GM12878 (cell line): ENCODE measurements around the gene ZSCAN9. TPM values are rescaled to one million over a fixed set of nuclear protein-coding genes. Genes with fewer than 3 reads are reported as not detected.

ENCODE experiments used
- ATAC-seq: fragments of 200-7000 bp; cut with Tn5 transposase; 3 replicates; pipeline ENCODE4 v1.9.1; 2020; ENCODE audit warnings: mild to moderate bottlenecking, moderate library complexity
- BruUV-seq: library from RNA; stranded (reverse); fragments of 400-500 nt; replicated peaks from 2 replicates; lab custom pipeline; 2021; lab: Mats Ljungman, UMichigan
- CTCF ChIA-PET: fragments of 300-600 bp; sonication (Branson Sonifier 250); formaldehyde crosslinking; extraction: SDS; loops from one replicate; lab custom pipeline; 2021; ENCODE audit warnings: inconsistent platforms; lab: Yijun Ruan, JAX
- POLR2A ChIA-PET: fragments of 350-600 bp; formaldehyde crosslinking; extraction: SDS; loops from one replicate; lab custom pipeline; 2021; ENCODE audit warnings: inconsistent platforms; lab: Charles Lee
- RAD21 ChIA-PET: fragments of 300-600 bp; sonication (Branson Sonifier 250); formaldehyde crosslinking; loops from one replicate; lab custom pipeline; 2023; ENCODE audit warnings: antibody characterized with exemption; ENCODE audit not compliant: unreplicated experiment; lab: Charles Lee
- SMC1A ChIA-PET: fragments of 300-600 bp; sonication (Branson Sonifier 250); formaldehyde crosslinking; loops from one replicate; lab custom pipeline; 2023; ENCODE audit not compliant: unreplicated experiment, uncharacterized antibody; lab: Charles Lee
- DNase-seq: peaks from one replicate; pipeline ENCODE4 v3.0.0-alpha.2; 2011; ENCODE audit warnings: low read depth, low spot score
- FAIRE-seq: peaks from 3 replicates; lab custom pipeline; 2011; peaks lifted over from hg19 to GRCh38; lab: Jason Lieb, UNC
- H2AFZ ChIP-seq: 2 replicates; pipeline ENCODE4 v1.6.0; 2011; ENCODE audit warnings: low read depth, low read length, control low read depth; ENCODE audit not compliant: control insufficient read depth
- H3K27ac ChIP-seq: 2 replicates; pipeline ENCODE4 v1.5.1; 2011; ENCODE audit warnings: control low read depth; ENCODE audit not compliant: control insufficient read depth, insufficient read depth
- H3K27me3 ChIP-seq, 2 experiments: replicated peaks in 1 of 2; 2 replicates each; pipeline versions ENCODE4 v1.6.0 to v1.6.1; 2011; ENCODE audit warnings: low read length in 1 of 2; ENCODE audit not compliant: control insufficient read depth in 2 of 2, insufficient read depth in 2 of 2
- H3K36me3 ChIP-seq, 2 experiments: 2 replicates each; pipeline ENCODE4 v1.5.1; 2011; ENCODE audit warnings: low read length in 1 of 2; ENCODE audit not compliant: control insufficient read depth in 2 of 2, insufficient read depth in 2 of 2
- H3K4me1 ChIP-seq: 2 replicates; pipeline ENCODE4 v1.6.1; 2011; ENCODE audit warnings: mild to moderate bottlenecking, low read length, moderate library complexity, mixed read lengths; ENCODE audit not compliant: control insufficient read depth, insufficient read depth
- H3K4me2 ChIP-seq: 2 replicates; pipeline ENCODE4 v1.6.0; 2011; ENCODE audit warnings: control low read depth; ENCODE audit not compliant: control insufficient read depth, insufficient read depth
- H3K4me3 ChIP-seq: fragments of 200-600 bp; sonication (generic); 2 replicates; pipeline ENCODE4 v1.5.1; 2016
- H3K79me2 ChIP-seq: 2 replicates; pipeline ENCODE4 v1.6.0; 2011; ENCODE audit warnings: low read length; ENCODE audit not compliant: control insufficient read depth, insufficient read depth
- H3K9ac ChIP-seq: 2 replicates; pipeline ENCODE4 v1.8.0; 2011; ENCODE audit warnings: low read length, control low read depth, mixed read lengths; ENCODE audit not compliant: control insufficient read depth, insufficient read depth
- H3K9me3 ChIP-seq: replicated peaks from 3 replicates; pipeline ENCODE4 v1.5.1; 2011; ENCODE audit warnings: mild to moderate bottlenecking, low read length; ENCODE audit not compliant: control insufficient read depth, insufficient read depth
- H4K20me1 ChIP-seq: 2 replicates; pipeline ENCODE4 v1.6.0; 2011; ENCODE audit not compliant: control insufficient read depth, insufficient read depth
- BHLHE40 ChIP-seq, 2 experiments: fragments of 450-650 bp in 1 of 2; IDR thresholded peaks; 2 replicates each; pipeline ENCODE4 v1.6.1; 2011 to 2017; ENCODE audit warnings: low read depth in 2 of 2, borderline replicate concordance in 1 of 2, improper control_type of control experiment in 1 of 2, low read length in 1 of 2, mild to moderate bottlenecking in 1 of 2
- CBX5 ChIP-seq: sonication (generic); IDR thresholded peaks from 2 replicates; pipeline ENCODE4 v1.6.1; 2016; ENCODE audit warnings: low read depth, moderate library complexity, mild to moderate bottlenecking, inconsistent platforms
- FOXK2 ChIP-seq: fragments of 450-650 bp; IDR thresholded peaks from 2 replicates; pipeline ENCODE4 v1.6.1; 2017; ENCODE audit warnings: mild to moderate bottlenecking, moderate library complexity
- MAX ChIP-seq: IDR thresholded peaks from 2 replicates; pipeline ENCODE4 v1.6.1; 2012; ENCODE audit warnings: low read depth, low read length, improper control_type of control experiment
- NR2C2 ChIP-seq: IDR thresholded peaks from 2 replicates; pipeline ENCODE4 v1.6.1; 2011; ENCODE audit warnings: borderline replicate concordance, low read depth; ENCODE audit not compliant: control insufficient read depth, insufficient read length
- RBBP5 ChIP-seq: fragments of 200-600 bp; sonication (generic); conservative IDR thresholded peaks from 2 replicates; pipeline ENCODE4 v1.6.1; 2016
- RELA ChIP-seq: fragments of 450-650 bp; IDR thresholded peaks from 2 replicates; pipeline ENCODE4 v1.8.0; 2014; ENCODE audit warnings: borderline replicate concordance; ENCODE audit not compliant: partially characterized antibody
- SPI1 ChIP-seq: IDR thresholded peaks from 2 replicates; pipeline ENCODE4 v1.6.1; 2011; ENCODE audit warnings: low read depth, mild to moderate bottlenecking, low read length, moderate library complexity, borderline replicate concordance; ENCODE audit not compliant: insufficient read depth
- WRNIP1 ChIP-seq: IDR thresholded peaks from 2 replicates; pipeline ENCODE4 v1.6.1; 2011; ENCODE audit warnings: low read depth, low read length, improper control_type of control experiment, borderline replicate concordance
- YBX1 ChIP-seq: fragments of 450-650 bp; IDR thresholded peaks from 2 replicates; pipeline ENCODE4 v1.6.1; 2016; ENCODE audit warnings: antibody characterized with exemption
- YY1 ChIP-seq: IDR thresholded peaks from 2 replicates; pipeline ENCODE4 v1.6.1; 2011; ENCODE audit warnings: low read depth, mild to moderate bottlenecking, low read length
- WGBS: methylation state at CpG from one replicate; pipeline ENCODE4 v1.1.6; 2016; ENCODE audit warnings: low lambda C conversion rate; ENCODE audit not compliant: insufficient replicate concordance, insufficient coverage; ENCODE audit errors: missing lambda C conversion rate; 5-methylcytosine and 5-hydroxymethylcytosine counted together
- in situ Hi-C: fragments of 300-500 bp; cut with MboI; formaldehyde crosslinking; loops from 9 replicates; pipeline ENCODE4 v1.14.3; 2018; ENCODE audit warnings: mixed read lengths
- intact Hi-C: fragments of 100-400 bp; cut with micrococcal nuclease; formaldehyde crosslinking; loops from one replicate; pipeline ENCODE4 v1.14.2; 2022; ENCODE audit not compliant: unreplicated experiment
- polyA plus RNA-seq, 11 experiments: library from polyadenylated mRNA; depleted of rRNA in 4 of 11; unstranded in 6 of 11; stranded (reverse) in 5 of 11; fragments of >200 nt; fragmentation: Nextera tagmentation in 4 of 11; fragmentation: Illumina TruSeq in 1 of 11; extraction: Ambion mirVana in 4 of 11; extraction: Trizol in 1 of 11; gene quantifications; 1 replicate in 1 of 11; 2 replicates in 10 of 11; pipeline versions ENCODE4 v1.2.1 to v1.2.3, GENCODE V29; 2011 to 2016; ENCODE audit warnings: inconsistent platforms in 2 of 11, missing spikeins in 2 of 11, low read depth in 1 of 11
- total RNA-seq, 4 experiments: library from RNA; depleted of rRNA in 3 of 4; stranded (reverse); fragments of >200 nt in 3 of 4; fragmentation: Illumina TruSeq in 1 of 4; extraction: Trizol in 1 of 4; gene quantifications; 2 replicates each; pipeline versions ENCODE4 v1.2.1 to v1.2.3, GENCODE V29; 2013 to 2021
- TF ChIP-seq, protein P1 (sequence below): fragments of 150-350 bp; IDR thresholded peaks from 2 replicates; pipeline ENCODE4 v1.6.1; 2014; ENCODE audit warnings: mild to moderate bottlenecking, low read depth, low read length

Gene ZSCAN9
- total and polyA plus RNA-seq, 10 of the 15 experiments (the other 5 are each of a cell fraction or from before 2014, with no cell fraction given): 8.1 to 28.7 (median 17.4) TPM

GRCh38 chr6:28209753-28210535 is 15.1 kb upstream of the ZSCAN9 start:
- in situ Hi-C loops: no loop called here
- DNase-seq (no peak), FAIRE-seq (no peak)
- Histone ChIP-seq H3K36me3 (no peaks in the 10 kb centered on the region), H3K27ac (no peak overlapping the region), H3K9me3 (peaks cover 4% of the 10 kb centered on the region; the same call in 2 of the 3 replicates), H3K4me2 (no peak overlapping the region), H3K27me3 (peaks cover 0 to 11% of the 10 kb centered on the region in 2 experiments), H2AFZ (peak overlapping the region; percentile 39; the same call in 1 of the 2 replicates)
- 51% methylated on average over 7 of the region's 7 CpGs for WGBS
- SMC1A ChIA-PET: interaction anchor here (0.9 to 1.2 kb wide), 2 partner anchors 42 to 57 kb away, joined by 3 read pairs; partner anchors contain the start of genes ZKSCAN4 and ZSCAN26
- intact Hi-C loops: loop anchor here (5.0 to 10.0 kb wide), 3 partner anchors 68 to 735 kb away; partner anchors contain the start of gene ZKSCAN8
- TF ChIP-seq SPI1 (peak; percentile 23; the same call in 1 of the 2 replicates), RBBP5 (no peak)
- TF ChIP-seq, all 136 proteins: peak for 1
- CTCF ChIA-PET: interaction anchor here (1.1 to 2.1 kb wide), 4 partner anchors 24 to 458 kb away, joined by 3 to 5 read pairs (median 3); no protein-coding TSS in a partner anchor
- POLR2A ChIA-PET: no interaction called here
- BruUV-seq: no TSS peak
- H3K4me3 ChIP-seq: no peak overlapping the region
- H3K79me2 ChIP-seq: no peaks in the 10 kb centered on the region
- H3K9ac ChIP-seq: no peak overlapping the region
- RAD21 ChIA-PET: interaction anchor here (0.9 kb wide), 1 partner anchor 8 kb away, joined by 4 read pairs; no protein-coding TSS in a partner anchor
- H4K20me1 ChIP-seq: no peaks in the 10 kb centered on the region
- H3K4me1 ChIP-seq: peaks cover 16% of the 10 kb centered on the region
- no peak for ATAC-seq

GRCh38 chr6:28211840-28212509 is 13.1 kb upstream of the ZSCAN9 start:
- peaks cover 16% of the 10 kb centered on the region for H3K4me1 ChIP-seq
- DNase-seq (no peak), ATAC-seq (peak; percentile 59), FAIRE-seq (no peak)
- peak overlapping the region; percentile 48 for H3K27ac ChIP-seq
- in situ Hi-C loops (no loop called here), intact Hi-C loops (loop anchor here (2.0 to 10.0 kb wide), 4 partner anchors 70 to 733 kb away; partner anchors contain the start of gene ZKSCAN8)
- peaks cover 0 to 8% of the 10 kb centered on the region in 2 experiments; a peak in 3 of 4 replicates for H3K27me3 ChIP-seq
- SMC1A ChIA-PET: interaction anchor here (0.7 to 1.9 kb wide), 4 partner anchors 71 to 316 kb away, joined by 3 to 9 read pairs (median 4); partner anchors contain the start of gene ZKSCAN8
- peaks cover 3% of the 10 kb centered on the region; the same call in 2 of the 3 replicates for H3K9me3 ChIP-seq
- H3K36me3 ChIP-seq: no peaks in the 10 kb centered on the region
- no peaks in the 10 kb centered on the region for H3K79me2 ChIP-seq
- POLR2A ChIA-PET: interaction anchor here (1.0 to 1.3 kb wide), 3 partner anchors 8 to 70 kb away, joined by 3 read pairs; partner anchors contain the start of gene ZKSCAN8
- no TSS peak for BruUV-seq
- H4K20me1 ChIP-seq: no peaks in the 10 kb centered on the region
- RAD21 ChIA-PET: interaction anchor here (0.7 to 1.6 kb wide), 5 partner anchors 69 to 142 kb away, joined by 3 to 4 read pairs (median 3); no protein-coding TSS in a partner anchor
- H3K9ac ChIP-seq: peak overlapping the region; percentile 71
- H3K4me2 ChIP-seq: peak overlapping the region; percentile 99
- 12% methylated on average over 16 of the region's 16 CpGs for WGBS
- H3K4me3 ChIP-seq: peak overlapping the region; percentile 75
- peak overlapping the region; percentile 95 for H2AFZ ChIP-seq
- CTCF ChIA-PET: no interaction called here
- TF ChIP-seq NR2C2 (no peak), YY1 (0 out of 2 replicates have a peak, but pooled peaks have one; percentile 44), MAX (no peak), CBX5 (no peak), BHLHE40 (IDR thresholded peaks at IDR 0.05; ENCODE audit: borderline replicate concordance in 1 of 2, low read depth in 2 of 2, low read length in 1 of 2) (0 out of 4 replicates have a peak, but pooled peaks of 1 of the 2 experiments have one; percentile 21), WRNIP1 (no peak), FOXK2 (peak; percentile 47), RELA (no peak), YBX1 (no peak)
- TF ChIP-seq, protein P1, sequence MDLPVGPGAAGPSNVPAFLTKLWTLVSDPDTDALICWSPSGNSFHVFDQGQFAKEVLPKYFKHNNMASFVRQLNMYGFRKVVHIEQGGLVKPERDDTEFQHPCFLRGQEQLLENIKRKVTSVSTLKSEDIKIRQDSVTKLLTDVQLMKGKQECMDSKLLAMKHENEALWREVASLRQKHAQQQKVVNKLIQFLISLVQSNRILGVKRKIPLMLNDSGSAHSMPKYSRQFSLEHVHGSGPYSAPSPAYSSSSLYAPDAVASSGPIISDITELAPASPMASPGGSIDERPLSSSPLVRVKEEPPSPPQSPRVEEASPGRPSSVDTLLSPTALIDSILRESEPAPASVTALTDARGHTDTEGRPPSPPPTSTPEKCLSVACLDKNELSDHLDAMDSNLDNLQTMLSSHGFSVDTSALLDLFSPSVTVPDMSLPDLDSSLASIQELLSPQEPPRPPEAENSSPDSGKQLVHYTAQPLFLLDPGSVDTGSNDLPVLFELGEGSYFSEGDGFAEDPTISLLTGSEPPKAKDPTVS: no peak
